ENCODE results near the gene DDX24. TPM values are rescaled to one million over a fixed set of nuclear protein-coding genes. Genes with fewer than 3 reads are reported as not detected.

The DDX24 gene
- total RNA-seq, 1 experiment from 2014 or later, result 174 TPM

DNA sequence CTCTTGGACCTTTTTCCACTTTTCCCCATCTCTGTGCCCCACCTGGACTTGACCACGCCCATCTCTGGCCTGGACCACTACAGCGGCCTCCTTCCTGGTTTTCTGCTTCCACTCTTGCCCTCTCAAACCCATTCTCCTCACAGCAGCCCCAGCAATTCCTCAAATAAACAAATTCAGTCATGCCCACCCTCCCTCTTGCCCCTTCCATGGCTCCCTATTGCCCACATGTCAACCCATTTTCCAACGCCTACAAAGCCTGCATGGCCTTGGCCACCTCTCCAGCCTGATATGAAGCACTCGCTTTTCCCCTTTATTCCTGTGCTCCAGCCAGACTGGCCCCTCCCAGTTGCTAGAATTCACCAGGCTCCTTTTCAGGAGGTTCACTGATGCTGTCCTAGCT is 60.7 kb downstream of the DDX24 start:
- TF ChIP-seq CREB1 (CRISPR knock-in tag; IDR thresholded peaks at IDR 0.05) (no peak), OVOL2 (CRISPR knock-in tag; IDR thresholded peaks at IDR 0.05; ENCODE audit: borderline replicate concordance) (no peak), GABPB1 (CRISPR knock-in tag; IDR thresholded peaks at IDR 0.05) (no peak), ZNF121 (CRISPR knock-in tag; IDR thresholded peaks at IDR 0.05) (no peak), ATF1 (CRISPR knock-in tag; IDR thresholded peaks at IDR 0.05) (no peak), GTF2I (CRISPR knock-in tag; conservative IDR thresholded peaks at IDR 0.05) (0 out of 2 replicates have a peak, but pooled peaks have one; percentile 39)
- TF ChIP-seq, protein P1, sequence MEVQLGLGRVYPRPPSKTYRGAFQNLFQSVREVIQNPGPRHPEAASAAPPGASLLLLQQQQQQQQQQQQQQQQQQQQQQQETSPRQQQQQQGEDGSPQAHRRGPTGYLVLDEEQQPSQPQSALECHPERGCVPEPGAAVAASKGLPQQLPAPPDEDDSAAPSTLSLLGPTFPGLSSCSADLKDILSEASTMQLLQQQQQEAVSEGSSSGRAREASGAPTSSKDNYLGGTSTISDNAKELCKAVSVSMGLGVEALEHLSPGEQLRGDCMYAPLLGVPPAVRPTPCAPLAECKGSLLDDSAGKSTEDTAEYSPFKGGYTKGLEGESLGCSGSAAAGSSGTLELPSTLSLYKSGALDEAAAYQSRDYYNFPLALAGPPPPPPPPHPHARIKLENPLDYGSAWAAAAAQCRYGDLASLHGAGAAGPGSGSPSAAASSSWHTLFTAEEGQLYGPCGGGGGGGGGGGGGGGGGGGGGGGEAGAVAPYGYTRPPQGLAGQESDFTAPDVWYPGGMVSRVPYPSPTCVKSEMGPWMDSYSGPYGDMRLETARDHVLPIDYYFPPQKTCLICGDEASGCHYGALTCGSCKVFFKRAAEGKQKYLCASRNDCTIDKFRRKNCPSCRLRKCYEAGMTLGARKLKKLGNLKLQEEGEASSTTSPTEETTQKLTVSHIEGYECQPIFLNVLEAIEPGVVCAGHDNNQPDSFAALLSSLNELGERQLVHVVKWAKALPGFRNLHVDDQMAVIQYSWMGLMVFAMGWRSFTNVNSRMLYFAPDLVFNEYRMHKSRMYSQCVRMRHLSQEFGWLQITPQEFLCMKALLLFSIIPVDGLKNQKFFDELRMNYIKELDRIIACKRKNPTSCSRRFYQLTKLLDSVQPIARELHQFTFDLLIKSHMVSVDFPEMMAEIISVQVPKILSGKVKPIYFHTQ (CRISPR knock-in tag; IDR thresholded peaks at IDR 0.05), result no peak
- no peaks in the 10 kb centered on the region for H3K36me3 Mint-ChIP-seq
- DNase-seq (ENCODE audit: low spot score), result no peak
- H3K27ac Mint-ChIP-seq, result no peak overlapping the region
- no peak overlapping the region for H3K4me3 Mint-ChIP-seq
- H3K4me1 Mint-ChIP-seq, result peaks cover 31% of the 10 kb centered on the region
- POLR2A ChIA-PET, result no interaction called here
- CTCF ChIA-PET, result interaction anchor here (1.1 to 5.0 kb wide), 5 partner anchors 16 to 116 kb away, joined by 3 to 34 read pairs (median 10); no protein-coding TSS in a partner anchor
- ATAC-seq, result no peak
- H3K27me3 Mint-ChIP-seq (ENCODE audit: low read depth), result no peaks in the 10 kb centered on the region
- H3K9me3 Mint-ChIP-seq, result no peaks in the 10 kb centered on the region

- no peak overlapping the region for H3K4me3 Mint-ChIP-seq
- no peak for ATAC-seq
- no peak overlapping the region for H3K27ac Mint-ChIP-seq
- H3K27me3 Mint-ChIP-seq (ENCODE audit: low read depth), result no peaks in the 10 kb centered on the region
- peaks cover 31% of the 10 kb centered on the region for H3K4me1 Mint-ChIP-seq
- H3K9me3 Mint-ChIP-seq, result no peaks in the 10 kb centered on the region
- DNase-seq (ENCODE audit: low spot score), result no peak
- ChIA-PET CTCF (interaction anchor here (1.0 to 5.0 kb wide), 5 partner anchors 14 to 117 kb away, joined by 3 to 34 read pairs (median 3); no protein-coding TSS in a partner anchor), POLR2A (no interaction called here)
- no peaks in the 10 kb centered on the region for H3K36me3 Mint-ChIP-seq
- TF ChIP-seq ZNF416 (CRISPR knock-in tag; IDR thresholded peaks at IDR 0.05) (no peak), CDX4 (CRISPR knock-in tag; IDR thresholded peaks at IDR 0.05; ENCODE audit: borderline replicate concordance) (no peak), ZNF532 (CRISPR knock-in tag; IDR thresholded peaks at IDR 0.05; ENCODE audit: borderline replicate concordance) (no peak), NFATC4 (CRISPR knock-in tag; IDR thresholded peaks at IDR 0.05) (no peak), E2F1 (CRISPR knock-in tag; IDR thresholded peaks at IDR 0.05) (no peak), OVOL2 (CRISPR knock-in tag; IDR thresholded peaks at IDR 0.05; ENCODE audit: borderline replicate concordance) (no peak), MYBL2 (CRISPR knock-in tag; IDR thresholded peaks at IDR 0.05) (no peak), ATF6 (CRISPR knock-in tag; IDR thresholded peaks at IDR 0.05) (no peak), GTF2I (CRISPR knock-in tag; conservative IDR thresholded peaks at IDR 0.05) (no peak)
- TF ChIP-seq, protein P2, sequence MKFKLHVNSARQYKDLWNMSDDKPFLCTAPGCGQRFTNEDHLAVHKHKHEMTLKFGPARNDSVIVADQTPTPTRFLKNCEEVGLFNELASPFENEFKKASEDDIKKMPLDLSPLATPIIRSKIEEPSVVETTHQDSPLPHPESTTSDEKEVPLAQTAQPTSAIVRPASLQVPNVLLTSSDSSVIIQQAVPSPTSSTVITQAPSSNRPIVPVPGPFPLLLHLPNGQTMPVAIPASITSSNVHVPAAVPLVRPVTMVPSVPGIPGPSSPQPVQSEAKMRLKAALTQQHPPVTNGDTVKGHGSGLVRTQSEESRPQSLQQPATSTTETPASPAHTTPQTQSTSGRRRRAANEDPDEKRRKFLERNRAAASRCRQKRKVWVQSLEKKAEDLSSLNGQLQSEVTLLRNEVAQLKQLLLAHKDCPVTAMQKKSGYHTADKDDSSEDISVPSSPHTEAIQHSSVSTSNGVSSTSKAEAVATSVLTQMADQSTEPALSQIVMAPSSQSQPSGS (CRISPR knock-in tag; IDR thresholded peaks at IDR 0.05; ENCODE audit: borderline replicate concordance, low read depth), result no peak
- TF ChIP-seq, protein P3, sequence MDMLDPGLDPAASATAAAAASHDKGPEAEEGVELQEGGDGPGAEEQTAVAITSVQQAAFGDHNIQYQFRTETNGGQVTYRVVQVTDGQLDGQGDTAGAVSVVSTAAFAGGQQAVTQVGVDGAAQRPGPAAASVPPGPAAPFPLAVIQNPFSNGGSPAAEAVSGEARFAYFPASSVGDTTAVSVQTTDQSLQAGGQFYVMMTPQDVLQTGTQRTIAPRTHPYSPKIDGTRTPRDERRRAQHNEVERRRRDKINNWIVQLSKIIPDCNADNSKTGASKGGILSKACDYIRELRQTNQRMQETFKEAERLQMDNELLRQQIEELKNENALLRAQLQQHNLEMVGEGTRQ (CRISPR knock-in tag; IDR thresholded peaks at IDR 0.05), result no peak
- TF ChIP-seq, protein P4, sequence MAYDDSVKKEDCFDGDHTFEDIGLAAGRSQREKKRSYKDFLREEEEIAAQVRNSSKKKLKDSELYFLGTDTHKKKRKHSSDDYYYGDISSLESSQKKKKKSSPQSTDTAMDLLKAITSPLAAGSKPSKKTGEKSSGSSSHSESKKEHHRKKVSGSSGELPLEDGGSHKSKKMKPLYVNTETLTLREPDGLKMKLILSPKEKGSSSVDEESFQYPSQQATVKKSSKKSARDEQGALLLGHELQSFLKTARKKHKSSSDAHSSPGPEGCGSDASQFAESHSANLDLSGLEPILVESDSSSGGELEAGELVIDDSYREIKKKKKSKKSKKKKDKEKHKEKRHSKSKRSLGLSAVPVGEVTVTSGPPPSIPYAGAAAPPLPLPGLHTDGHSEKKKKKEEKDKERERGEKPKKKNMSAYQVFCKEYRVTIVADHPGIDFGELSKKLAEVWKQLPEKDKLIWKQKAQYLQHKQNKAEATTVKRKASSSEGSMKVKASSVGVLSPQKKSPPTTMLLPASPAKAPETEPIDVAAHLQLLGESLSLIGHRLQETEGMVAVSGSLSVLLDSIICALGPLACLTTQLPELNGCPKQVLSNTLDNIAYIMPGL (CRISPR knock-in tag; IDR thresholded peaks at IDR 0.05), result no peak
These were observed 61.7 kb downstream of the DDX24 start for GRCh38 chr14:94019329-94019728.

All from WTC11 (cell line).